HCT116 (cell line): ENCODE measurements around the gene CSGALNACT2. TPM values are rescaled to one million over a fixed set of nuclear protein-coding genes. Genes with fewer than 3 reads are reported as not detected.

Source experiments
- ATAC-seq: fragments of 200-7000 bp; cut with Tn5 transposase; 2 replicates; pipeline ENCODE4 v1.9.1; 2020; ENCODE audit warnings: mild to moderate bottlenecking, moderate library complexity
- BruUV-seq: library from RNA; stranded (reverse); fragments of 400-500 nt; replicated peaks from 2 replicates; lab custom pipeline; 2021; lab: Mats Ljungman, UMichigan
- CTCF ChIA-PET: fragments of 300-600 bp; sonication (Branson Sonifier 250); formaldehyde crosslinking; loops from one replicate; lab custom pipeline; 2021; ENCODE audit warnings: antibody characterized with exemption; lab: Charles Lee
- POLR2A ChIA-PET: fragments of 300-600, 350-600 bp; sonication (Branson Sonifier 250); formaldehyde crosslinking; loops from one replicate; lab custom pipeline; 2021; ENCODE audit warnings: antibody characterized with exemption; lab: Charles Lee
- RAD21 ChIA-PET, 2 experiments: fragments of 300-600 bp; sonication (Branson Sonifier 250); formaldehyde crosslinking; loops; one replicate each; lab custom pipeline; 2023; ENCODE audit warnings: low total read pairs in 2 of 2; ENCODE audit not compliant: uncharacterized antibody in 2 of 2, unreplicated experiment in 2 of 2, low non-redundant PET in 1 of 2; lab: Charles Lee
- DNase-seq: peaks from one replicate; pipeline ENCODE4 v3.0.0-alpha.2; 2010; ENCODE audit warnings: low read depth, low spot score
- H2AFZ ChIP-seq: fragments of 200-600 bp; shearing (Covaris generic), sonication (generic); 2 replicates; pipeline ENCODE4 v1.6.1; 2017; ENCODE audit warnings: low read depth, mixed run types, mixed read lengths, antibody characterized with exemption, low read length; ENCODE audit not compliant: poor library complexity, severe bottlenecking
- H3K27ac ChIP-seq: 2 replicates; pipeline ENCODE4 v1.5.1; 2012; ENCODE audit warnings: low read depth, low read length
- H3K27me3 ChIP-seq: fragments of 200-600 bp; sonication (generic); 2 replicates; pipeline ENCODE4 v1.6.1; 2016; ENCODE audit warnings: mixed run types, low read length, mixed read lengths; ENCODE audit not compliant: insufficient read depth
- H3K36me3 ChIP-seq, 2 experiments: fragments of 200-500 bp in 1 of 2; fragments of 200-600 bp in 1 of 2; sonication (Bioruptor generic) in 1 of 2; sonication (generic) in 1 of 2; 2 replicates each; pipeline versions ENCODE4 v1.5.1 to v1.6.1; 2014 to 2016; ENCODE audit warnings: low read length in 2 of 2, inconsistent platforms in 1 of 2, mixed read lengths in 1 of 2, mixed run types in 1 of 2; ENCODE audit not compliant: insufficient read depth in 2 of 2, control insufficient read depth in 1 of 2
- H3K4me1 ChIP-seq, 2 experiments: fragments of 200-600 bp in 1 of 2; sonication (generic) in 1 of 2; 2 replicates each; pipeline versions ENCODE4 v1.5.1 to v1.6.1; 2012 to 2017; ENCODE audit warnings: low read length in 2 of 2, inconsistent platforms in 1 of 2, mild to moderate bottlenecking in 1 of 2, mixed read lengths in 1 of 2, mixed run types in 1 of 2, moderate library complexity in 1 of 2; ENCODE audit not compliant: insufficient read depth in 2 of 2, control insufficient read depth in 1 of 2
- H3K4me2 ChIP-seq: fragments of 200-600 bp; sonication (generic); 2 replicates; pipeline ENCODE4 v1.6.1; 2017; ENCODE audit warnings: mixed run types, low read length, mixed read lengths
- H3K4me3 ChIP-seq, 2 experiments: fragments of 200-600 bp in 1 of 2; sonication (generic) in 1 of 2; replicated peaks in 1 of 2; 2 replicates each; pipeline ENCODE4 v1.5.1; 2011 to 2016; ENCODE audit warnings: low read length in 2 of 2, control low read depth in 1 of 2, low read depth in 1 of 2, mild to moderate bottlenecking in 1 of 2, mixed read lengths in 1 of 2, mixed run types in 1 of 2
- H3K79me2 ChIP-seq: fragments of 200-600 bp; sonication (generic); 2 replicates; pipeline ENCODE4 v1.6.1; 2017; ENCODE audit warnings: mild to moderate bottlenecking, mixed run types, low read length, moderate library complexity, mixed read lengths; ENCODE audit not compliant: insufficient read depth
- H3K9ac ChIP-seq: fragments of 200-600 bp; sonication (generic); 2 replicates; pipeline ENCODE4 v1.6.1; 2016; ENCODE audit warnings: low read length, mixed read lengths
- H3K9me2 ChIP-seq: fragments of 200-600 bp; sonication (generic), shearing (Covaris generic); 2 replicates; pipeline ENCODE4 v1.6.1; 2017; ENCODE audit warnings: mixed run types, mild to moderate bottlenecking, moderate library complexity; ENCODE audit not compliant: insufficient read depth
- H3K9me3 ChIP-seq, 2 experiments: fragments of 200-500 bp in 1 of 2; fragments of 200-600 bp in 1 of 2; sonication (Bioruptor generic) in 1 of 2; sonication (generic) in 1 of 2; 2 replicates each; pipeline ENCODE4 v1.6.1; 2014 to 2017; ENCODE audit warnings: low read length in 2 of 2, mixed read lengths in 2 of 2, inconsistent platforms in 1 of 2, low read depth in 1 of 2, mild to moderate bottlenecking in 1 of 2, mixed run types in 1 of 2, moderate library complexity in 1 of 2; ENCODE audit not compliant: control insufficient read depth in 1 of 2, insufficient read depth in 1 of 2
- H4K20me1 ChIP-seq: fragments of 200-600 bp; sonication (generic), shearing (Covaris generic); 2 replicates; pipeline ENCODE4 v1.6.1; 2017; ENCODE audit warnings: mixed run types, mild to moderate bottlenecking, moderate library complexity; ENCODE audit not compliant: insufficient read depth
- CBX3 ChIP-seq: IDR thresholded peaks from 2 replicates; pipeline ENCODE4 v1.6.1; 2012; ENCODE audit warnings: low read depth
- FOSL1 ChIP-seq: IDR thresholded peaks from 2 replicates; pipeline ENCODE4 v1.6.1; 2012; ENCODE audit warnings: low read depth
- JUND ChIP-seq: IDR thresholded peaks from 2 replicates; pipeline ENCODE4 v1.6.1; 2012
- SIN3A ChIP-seq: IDR thresholded peaks from 2 replicates; pipeline ENCODE4 v1.6.1; 2012; ENCODE audit warnings: low read depth
- SP1 ChIP-seq: IDR thresholded peaks from 2 replicates; pipeline ENCODE4 v1.6.1; 2012; ENCODE audit warnings: low read depth
- TCF7L2 ChIP-seq: IDR thresholded peaks from 2 replicates; pipeline ENCODE4 v1.7.0; 2011; ENCODE audit warnings: borderline replicate concordance, inconsistent platforms; ENCODE audit not compliant: insufficient read depth, insufficient read length; ENCODE audit errors: extremely low read depth
- ZNF274 ChIP-seq: fragments of 200-500 bp; sonication (Bioruptor generic); IDR thresholded peaks from 2 replicates; pipeline ENCODE4 v1.6.1; 2014; ENCODE audit warnings: mild to moderate bottlenecking, low read depth, low read length, inconsistent platforms
- intact Hi-C: fragments of 100-400 bp; cut with micrococcal nuclease; formaldehyde crosslinking; loops from 2 replicates; pipeline ENCODE4 v1.10.0; 2022
- total RNA-seq: library from RNA; stranded (reverse); gene quantifications from one replicate; pipeline ENCODE4 v1.2.1, GENCODE V29; 2021; ENCODE audit not compliant: unreplicated experiment
- TF ChIP-seq, protein P1 (sequence below), 3 experiments: fragments of 200-600 bp in 1 of 3; sonication (generic) in 1 of 3; IDR thresholded peaks in 2 of 3; conservative IDR thresholded peaks in 1 of 3; 2 replicates each; pipeline ENCODE4 v1.5.1; 2012 to 2017; ENCODE audit warnings: low read depth in 2 of 3, low read length in 2 of 3, antibody characterized with exemption in 1 of 3, borderline replicate concordance in 1 of 3, control low read depth in 1 of 3, mild to moderate bottlenecking in 1 of 3, mixed read lengths in 1 of 3, mixed run types in 1 of 3, moderate library complexity in 1 of 3; ENCODE audit not compliant: insufficient read depth in 1 of 3
- TF ChIP-seq, protein P2 (sequence below): IDR thresholded peaks from 2 replicates; pipeline ENCODE4 v1.6.1; 2012; ENCODE audit warnings: low read depth

CSGALNACT2 gene
- total RNA-seq, 1 experiment from 2014 or later = 9.9 TPM

DNA sequence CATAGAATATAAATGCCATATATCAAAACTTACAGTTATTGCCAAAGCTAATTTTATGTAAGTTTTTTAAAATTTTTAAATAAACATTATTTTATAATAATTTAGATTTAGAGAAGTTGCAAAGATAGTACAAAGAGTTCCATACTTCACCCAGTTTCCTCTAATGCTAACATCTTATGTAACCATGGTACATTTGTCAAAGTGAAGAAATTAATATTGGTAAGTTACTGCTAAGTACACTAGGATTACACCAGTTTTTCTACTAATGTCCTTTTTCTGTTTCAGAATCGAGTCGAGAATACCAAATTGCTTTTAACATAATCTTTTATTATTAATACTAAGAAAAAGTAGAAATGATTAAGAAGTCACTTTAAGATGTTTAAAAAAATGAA is 29.2 kb downstream of the CSGALNACT2 start:
- TF ChIP-seq ZNF274 (no peak), TCF7L2 (no peak), JUND (no peak), CBX3 (no peak), SP1 (no peak), SIN3A (no peak), FOSL1 (no peak)
- TF ChIP-seq, protein P1, sequence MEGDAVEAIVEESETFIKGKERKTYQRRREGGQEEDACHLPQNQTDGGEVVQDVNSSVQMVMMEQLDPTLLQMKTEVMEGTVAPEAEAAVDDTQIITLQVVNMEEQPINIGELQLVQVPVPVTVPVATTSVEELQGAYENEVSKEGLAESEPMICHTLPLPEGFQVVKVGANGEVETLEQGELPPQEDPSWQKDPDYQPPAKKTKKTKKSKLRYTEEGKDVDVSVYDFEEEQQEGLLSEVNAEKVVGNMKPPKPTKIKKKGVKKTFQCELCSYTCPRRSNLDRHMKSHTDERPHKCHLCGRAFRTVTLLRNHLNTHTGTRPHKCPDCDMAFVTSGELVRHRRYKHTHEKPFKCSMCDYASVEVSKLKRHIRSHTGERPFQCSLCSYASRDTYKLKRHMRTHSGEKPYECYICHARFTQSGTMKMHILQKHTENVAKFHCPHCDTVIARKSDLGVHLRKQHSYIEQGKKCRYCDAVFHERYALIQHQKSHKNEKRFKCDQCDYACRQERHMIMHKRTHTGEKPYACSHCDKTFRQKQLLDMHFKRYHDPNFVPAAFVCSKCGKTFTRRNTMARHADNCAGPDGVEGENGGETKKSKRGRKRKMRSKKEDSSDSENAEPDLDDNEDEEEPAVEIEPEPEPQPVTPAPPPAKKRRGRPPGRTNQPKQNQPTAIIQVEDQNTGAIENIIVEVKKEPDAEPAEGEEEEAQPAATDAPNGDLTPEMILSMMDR (IDR thresholded peaks at IDR 0.05 in 2 of 3, conservative IDR thresholded peaks at IDR 0.05 in 1 of 3; ENCODE audit: borderline replicate concordance in 1 of 3, insufficient read depth in 1 of 3, low read depth in 2 of 3, low read length in 2 of 3) = no peak
- TF ChIP-seq, protein P2, sequence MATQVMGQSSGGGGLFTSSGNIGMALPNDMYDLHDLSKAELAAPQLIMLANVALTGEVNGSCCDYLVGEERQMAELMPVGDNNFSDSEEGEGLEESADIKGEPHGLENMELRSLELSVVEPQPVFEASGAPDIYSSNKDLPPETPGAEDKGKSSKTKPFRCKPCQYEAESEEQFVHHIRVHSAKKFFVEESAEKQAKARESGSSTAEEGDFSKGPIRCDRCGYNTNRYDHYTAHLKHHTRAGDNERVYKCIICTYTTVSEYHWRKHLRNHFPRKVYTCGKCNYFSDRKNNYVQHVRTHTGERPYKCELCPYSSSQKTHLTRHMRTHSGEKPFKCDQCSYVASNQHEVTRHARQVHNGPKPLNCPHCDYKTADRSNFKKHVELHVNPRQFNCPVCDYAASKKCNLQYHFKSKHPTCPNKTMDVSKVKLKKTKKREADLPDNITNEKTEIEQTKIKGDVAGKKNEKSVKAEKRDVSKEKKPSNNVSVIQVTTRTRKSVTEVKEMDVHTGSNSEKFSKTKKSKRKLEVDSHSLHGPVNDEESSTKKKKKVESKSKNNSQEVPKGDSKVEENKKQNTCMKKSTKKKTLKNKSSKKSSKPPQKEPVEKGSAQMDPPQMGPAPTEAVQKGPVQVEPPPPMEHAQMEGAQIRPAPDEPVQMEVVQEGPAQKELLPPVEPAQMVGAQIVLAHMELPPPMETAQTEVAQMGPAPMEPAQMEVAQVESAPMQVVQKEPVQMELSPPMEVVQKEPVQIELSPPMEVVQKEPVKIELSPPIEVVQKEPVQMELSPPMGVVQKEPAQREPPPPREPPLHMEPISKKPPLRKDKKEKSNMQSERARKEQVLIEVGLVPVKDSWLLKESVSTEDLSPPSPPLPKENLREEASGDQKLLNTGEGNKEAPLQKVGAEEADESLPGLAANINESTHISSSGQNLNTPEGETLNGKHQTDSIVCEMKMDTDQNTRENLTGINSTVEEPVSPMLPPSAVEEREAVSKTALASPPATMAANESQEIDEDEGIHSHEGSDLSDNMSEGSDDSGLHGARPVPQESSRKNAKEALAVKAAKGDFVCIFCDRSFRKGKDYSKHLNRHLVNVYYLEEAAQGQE = no peak

More for the DNA sequence above, 29.2 kb downstream of the CSGALNACT2 start:
- Histone ChIP-seq H3K4me2 (no peak overlapping the region), H3K9me2 (no peaks in the 10 kb centered on the region), H3K4me1 (peaks cover 0 to 3% of the 10 kb centered on the region in 2 experiments; a peak in 1 of 4 replicates), H4K20me1 (no peaks in the 10 kb centered on the region), H2AFZ (no peak overlapping the region), H3K9ac (no peak overlapping the region), H3K79me2 (no peaks in the 10 kb centered on the region), H3K36me3 (no peaks in the 10 kb centered on the region), H3K27me3 (no peaks in the 10 kb centered on the region), H3K9me3 (no peaks in the 10 kb centered on the region), H3K27ac (no peak overlapping the region), H3K4me3 (no peak overlapping the region)
- no TSS peak for BruUV-seq
- RAD21 ChIA-PET = no interaction called here
- intact Hi-C loops = no loop called here
- ATAC-seq (no peak), DNase-seq (no peak)
- CTCF ChIA-PET = no interaction called here
- POLR2A ChIA-PET = no interaction called here
